H9 (cell line): ENCODE measurements around the gene H2BK1. TPM values are rescaled to one million over a fixed set of nuclear protein-coding genes. Genes with fewer than 3 reads are reported as not detected.

ENCODE experiments used
- DNase-seq: peaks from one replicate; pipeline ENCODE4 v3.0.0-alpha.2; 2017
- H2AFZ ChIP-seq: one replicate; pipeline ENCODE4 v1.6.1; 2013; ENCODE audit warnings: mild to moderate bottlenecking, low read length, control low read depth, moderate library complexity
- H2AK5ac ChIP-seq: 2 replicates; pipeline ENCODE4 v1.6.1; 2013; ENCODE audit warnings: low read length, control low read depth, mixed read lengths; ENCODE audit not compliant: insufficient read length
- H2BK120ac ChIP-seq: one replicate; pipeline ENCODE4 v1.6.1; 2013; ENCODE audit warnings: low read depth, mild to moderate bottlenecking, low read length, control low read depth, inconsistent platforms; ENCODE audit not compliant: poor library complexity, severe bottlenecking
- H2BK12ac ChIP-seq: 2 replicates; pipeline ENCODE4 v1.6.1; 2013; ENCODE audit warnings: low read length, control low read depth, mixed read lengths, low read depth; ENCODE audit not compliant: insufficient read length
- H2BK15ac ChIP-seq: 2 replicates; pipeline ENCODE4 v1.6.1; 2013; ENCODE audit warnings: low read depth, low read length, control low read depth
- H2BK20ac ChIP-seq: one replicate; pipeline ENCODE4 v1.6.1; 2013; ENCODE audit warnings: low read depth, mild to moderate bottlenecking, low read length, control low read depth, inconsistent platforms; ENCODE audit not compliant: poor library complexity, severe bottlenecking
- H2BK5ac ChIP-seq: 2 replicates; pipeline ENCODE4 v1.6.1; 2013; ENCODE audit warnings: low read length, control low read depth, mixed read lengths; ENCODE audit not compliant: insufficient read length
- H3K14ac ChIP-seq: 2 replicates; pipeline ENCODE4 v1.6.1; 2013; ENCODE audit warnings: low read length, control low read depth; ENCODE audit not compliant: insufficient read depth
- H3K18ac ChIP-seq: 2 replicates; pipeline ENCODE4 v1.6.1; 2013; ENCODE audit warnings: low read depth, mild to moderate bottlenecking, mixed read lengths, low read length, control low read depth; ENCODE audit not compliant: insufficient read length
- H3K23ac ChIP-seq: 2 replicates; pipeline ENCODE4 v1.6.1; 2013; ENCODE audit warnings: low read length, control low read depth, mixed read lengths, low read depth; ENCODE audit not compliant: insufficient read length
- H3K23me2 ChIP-seq: 2 replicates; pipeline ENCODE4 v1.6.1; 2013; ENCODE audit warnings: low read depth, mild to moderate bottlenecking, mixed read lengths, low read length, control low read depth; ENCODE audit not compliant: insufficient read length, poor library complexity, severe bottlenecking
- H3K27ac ChIP-seq: 2 replicates; pipeline ENCODE4 v1.5.1; 2013; ENCODE audit warnings: low read length, control low read depth, mixed read lengths, low read depth; ENCODE audit not compliant: insufficient read length
- H3K27me3 ChIP-seq: 2 replicates; pipeline ENCODE4 v1.6.1; 2013; ENCODE audit warnings: low read length, control low read depth, inconsistent platforms; ENCODE audit not compliant: insufficient read depth
- H3K4ac ChIP-seq: 2 replicates; pipeline ENCODE4 v1.6.1; 2013; ENCODE audit warnings: low read depth, mild to moderate bottlenecking, control low read depth, inconsistent platforms, low read length, moderate library complexity
- H3K4me1 ChIP-seq: 2 replicates; pipeline ENCODE4 v1.6.1; 2013; ENCODE audit warnings: low read length, control low read depth, inconsistent platforms; ENCODE audit not compliant: insufficient read depth
- H3K4me2 ChIP-seq: 2 replicates; pipeline ENCODE4 v1.6.1; 2013; ENCODE audit warnings: low read length, control low read depth, mixed read lengths; ENCODE audit not compliant: insufficient read length, insufficient read depth
- H3K56ac ChIP-seq: 2 replicates; pipeline ENCODE4 v1.6.1; 2013; ENCODE audit warnings: low read depth, mild to moderate bottlenecking, mixed read lengths, low read length, control low read depth; ENCODE audit not compliant: insufficient read length
- H3K79me1 ChIP-seq: 2 replicates; pipeline ENCODE4 v1.6.1; 2013; ENCODE audit warnings: low read depth, mild to moderate bottlenecking, moderate library complexity, low read length, control low read depth, inconsistent platforms; ENCODE audit not compliant: insufficient read depth, poor library complexity, severe bottlenecking
- H3K79me2 ChIP-seq: 2 replicates; pipeline ENCODE4 v1.6.1; 2013; ENCODE audit warnings: low read length, control low read depth, inconsistent platforms; ENCODE audit not compliant: insufficient read depth
- H3K9ac ChIP-seq: 2 replicates; pipeline ENCODE4 v1.6.1; 2013; ENCODE audit warnings: low read length, control low read depth, mixed read lengths; ENCODE audit not compliant: insufficient read length; ENCODE audit errors: extremely low read depth
- H3K9me3 ChIP-seq: one replicate; pipeline ENCODE4 v1.6.1; 2013; ENCODE audit warnings: low read depth, low read length, inconsistent platforms; ENCODE audit not compliant: control insufficient read depth
- H3T11ph ChIP-seq: one replicate; pipeline ENCODE4 v1.6.1; 2013; ENCODE audit warnings: mild to moderate bottlenecking, low read length, control low read depth, inconsistent platforms
- H4K20me1 ChIP-seq: one replicate; pipeline ENCODE4 v1.6.1; 2013; ENCODE audit not compliant: control insufficient read depth, insufficient read length, insufficient read depth
- H4K5ac ChIP-seq: 2 replicates; pipeline ENCODE4 v1.6.1; 2013; ENCODE audit warnings: low read depth, mild to moderate bottlenecking, mixed read lengths, low read length, control low read depth; ENCODE audit not compliant: insufficient read length
- H4K8ac ChIP-seq: replicated peaks from 2 replicates; pipeline ENCODE4 v1.6.1; 2013; ENCODE audit warnings: low read length, control low read depth, mixed read lengths, low read depth; ENCODE audit not compliant: insufficient read length
- H4K91ac ChIP-seq: 2 replicates; pipeline ENCODE4 v1.6.1; 2013; ENCODE audit warnings: low read depth, mild to moderate bottlenecking, moderate library complexity, mixed read lengths, low read length, control low read depth; ENCODE audit not compliant: insufficient read length
- H3K27ac Mint-ChIP-seq, 3 experiments: 2 replicates in 2 of 3; 3 replicates in 1 of 3; pipeline ENCODE4 v1.8.0; 2020 to 2021; ENCODE audit warnings: mixed read lengths in 3 of 3, mild to moderate bottlenecking in 1 of 3, moderate library complexity in 1 of 3
- H3K27me3 Mint-ChIP-seq: 2 replicates; pipeline ENCODE4 v1.8.0; 2021; ENCODE audit warnings: low read depth, mild to moderate bottlenecking, moderate library complexity, mixed read lengths
- H3K36me3 Mint-ChIP-seq, 3 experiments: 2 replicates in 2 of 3; 3 replicates in 1 of 3; pipeline ENCODE4 v1.8.0; 2020 to 2021; ENCODE audit warnings: low read depth in 3 of 3, mixed read lengths in 3 of 3; ENCODE audit not compliant: insufficient read depth in 1 of 3
- H3K4me1 Mint-ChIP-seq, 2 experiments: 2 replicates each; pipeline ENCODE4 v1.8.0; 2020; ENCODE audit warnings: mixed read lengths in 2 of 2
- H3K4me3 Mint-ChIP-seq, 2 experiments: 2 replicates in 1 of 2; 3 replicates in 1 of 2; pipeline ENCODE4 v1.8.0; 2020 to 2021; ENCODE audit warnings: mild to moderate bottlenecking in 2 of 2, mixed read lengths in 2 of 2, moderate library complexity in 1 of 2
- H3K9me3 Mint-ChIP-seq, 2 experiments: 2 replicates in 1 of 2; 3 replicates in 1 of 2; pipeline ENCODE4 v1.8.0; 2020; ENCODE audit warnings: mild to moderate bottlenecking in 2 of 2, mixed read lengths in 2 of 2, moderate library complexity in 1 of 2
- CTCF ChIP-seq: fragments of 200-600 bp; sonication (generic); conservative IDR thresholded peaks from 3 replicates; pipeline ENCODE4 v1.8.0; 2021; ENCODE audit warnings: antibody characterized with exemption, mild to moderate bottlenecking
- WGBS: extraction: QIAGEN DNeasy Blood & Tissue Kit; methylation state at CpG from one replicate; pipeline ENCODE4 v1.1.7; 2013; ENCODE audit warnings: missing lambda C conversion rate, low lambda C conversion rate, mixed read lengths; ENCODE audit not compliant: insufficient read length; ENCODE audit errors: extremely low coverage; 5-methylcytosine and 5-hydroxymethylcytosine counted together
- total RNA-seq: library from RNA; stranded (reverse); gene quantifications from 2 replicates; pipeline ENCODE4 v1.2.1, GENCODE V29; 2021

Gene H2BK1
- total RNA-seq, 1 experiment from 2014 or later: not detected

DNA sequence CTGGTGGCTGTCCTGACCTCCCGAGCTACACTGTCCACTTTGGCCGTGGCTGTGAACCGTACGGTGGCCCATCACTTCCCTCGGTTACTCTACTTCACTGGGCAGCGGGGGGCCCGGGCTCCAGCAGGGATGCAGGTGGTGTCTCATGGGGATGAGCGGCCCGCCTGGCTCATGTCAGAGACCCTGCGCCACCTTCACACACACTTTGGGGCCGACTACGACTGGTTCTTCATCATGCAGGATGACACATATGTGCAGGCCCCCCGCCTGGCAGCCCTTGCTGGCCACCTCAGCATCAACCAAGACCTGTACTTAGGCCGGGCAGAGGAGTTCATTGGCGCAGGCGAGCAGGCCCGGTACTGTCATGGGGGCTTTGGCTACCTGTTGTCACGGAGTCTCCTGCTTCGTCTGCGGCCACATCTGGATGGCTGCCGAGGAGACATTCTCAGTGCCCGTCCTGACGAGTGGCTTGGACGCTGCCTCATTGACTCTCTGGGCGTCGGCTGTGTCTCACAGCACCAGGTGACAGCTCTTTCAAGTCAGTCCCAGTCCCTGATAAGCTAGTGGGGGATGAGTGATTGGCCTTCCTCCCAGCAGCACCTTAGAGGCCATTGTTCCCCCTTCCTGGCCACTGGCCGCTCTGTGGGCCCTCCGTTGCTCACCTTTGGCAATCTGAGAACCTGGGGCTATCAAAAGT, 25.0 kb upstream of the H2BK1 start:
- H3K4me2 ChIP-seq: no peak overlapping the region
- WGBS: no CpG with 5 or more reads among the region's 28 CpGs
- no peak for DNase-seq

More for the DNA sequence above, 25.0 kb upstream of the H2BK1 start:
- Histone ChIP-seq H2BK120ac (no peak overlapping the region), H3K27ac (no peak overlapping the region), H3K23ac (no peak overlapping the region), H4K5ac (no peak overlapping the region), H3K9ac (no peak overlapping the region), H2AFZ (no peak overlapping the region), H3K4me1 (no peaks in the 10 kb centered on the region; the same call in 1 of the 2 replicates), H3K56ac (no peak overlapping the region), H3K27me3 (no peaks in the 10 kb centered on the region), H4K8ac (no peak overlapping the region), H4K91ac (no peak overlapping the region), H2BK5ac (no peak overlapping the region), H3K9me3 (no peaks in the 10 kb centered on the region), H3K79me2 (peaks cover 6% of the 10 kb centered on the region; the same call in 1 of the 2 replicates), H3K79me1 (no peaks in the 10 kb centered on the region), H3K18ac (no peak overlapping the region), H2BK20ac (no peak overlapping the region), H2BK12ac (no peak overlapping the region), H3K4ac (no peak overlapping the region), H3T11ph (no peak overlapping the region), H2BK15ac (no peak overlapping the region), H3K23me2 (peaks cover 9% of the 10 kb centered on the region), H2AK5ac (no peak overlapping the region), H3K14ac (no peak overlapping the region), H4K20me1 (no peaks in the 10 kb centered on the region)
- Mint-ChIP-seq H3K4me3 (no peak overlapping the region; a peak in 1 of 5 replicates), H3K36me3 (peaks cover 2 to 27% (median 19%) of the 10 kb centered on the region in 3 experiments; a peak in 6 of 7 replicates), H3K27me3 (no peaks in the 10 kb centered on the region; the same call in 1 of the 2 replicates), H3K9me3 (no peaks in the 10 kb centered on the region), H3K27ac (no peak overlapping the region), H3K4me1 (peaks cover 17 to 18% of the 10 kb centered on the region in 2 experiments)
- no peak for TF ChIP-seq CTCF
